Measurements from ENCODE around the gene KCNJ8. TPM values are rescaled to one million over a fixed set of nuclear protein-coding genes. Genes with fewer than 3 reads are reported as not detected.

Gene KCNJ8
- total RNA-seq, 1 donor from 2014 or later, result under 0.01 TPM

- no peak overlapping the region for H3K4me3 ChIP-seq (ENCODE audit: low read depth, low read length)
- no peaks in the 10 kb centered on the region for H3K36me3 ChIP-seq (ENCODE audit: control insufficient read depth, insufficient read depth, low read length)
- TF ChIP-seq CTCF (IDR thresholded peaks at IDR 0.05; ENCODE audit: insufficient read depth, low read length, severe bottlenecking), result no peak
- H3K27me3 ChIP-seq (ENCODE audit: control insufficient read depth, insufficient read depth, low read length), result no peaks in the 10 kb centered on the region
- DNase-seq (ENCODE audit: low read depth) (no peak), FAIRE-seq (no peak)
Observed at GRCh38 chr12:21809100-21809499, 34.6 kb upstream of the KCNJ8 start.

- no peak for TF ChIP-seq CTCF (IDR thresholded peaks at IDR 0.05; ENCODE audit: insufficient read depth, low read length, severe bottlenecking)
- H3K4me3 ChIP-seq (ENCODE audit: low read depth, low read length), result no peak overlapping the region
Observed at GRCh38 chr12:21806255-21806654, 31.7 kb upstream of the KCNJ8 start.

GRCh38 chr12:21801522-21802288 is 27.2 kb upstream of the KCNJ8 start:
- DNase-seq (ENCODE audit: low read depth) (no peak), FAIRE-seq (no peak)
- Histone ChIP-seq H3K27me3 (ENCODE audit: control insufficient read depth, insufficient read depth, low read length) (no peaks in the 10 kb centered on the region), H3K36me3 (ENCODE audit: control insufficient read depth, insufficient read depth, low read length) (no peaks in the 10 kb centered on the region), H3K4me3 (ENCODE audit: low read depth, low read length) (no peak overlapping the region)
- no peak for TF ChIP-seq CTCF (IDR thresholded peaks at IDR 0.05; ENCODE audit: insufficient read depth, low read length, severe bottlenecking)

More at GRCh38 chr12:21806255-21806654, 31.7 kb upstream of the KCNJ8 start:
- Histone ChIP-seq H3K36me3 (ENCODE audit: control insufficient read depth, insufficient read depth, low read length) (no peaks in the 10 kb centered on the region), H3K27me3 (ENCODE audit: control insufficient read depth, insufficient read depth, low read length) (no peaks in the 10 kb centered on the region)
- DNase-seq (ENCODE audit: low read depth) (no peak), FAIRE-seq (no peak)

GRCh38 chr12:21800011-21800410 is 25.5 kb upstream of the KCNJ8 start:
- Histone ChIP-seq H3K36me3 (ENCODE audit: control insufficient read depth, insufficient read depth, low read length) (no peaks in the 10 kb centered on the region), H3K4me3 (ENCODE audit: low read depth, low read length) (no peak overlapping the region), H3K27me3 (ENCODE audit: control insufficient read depth, insufficient read depth, low read length) (no peaks in the 10 kb centered on the region)
- FAIRE-seq (no peak), DNase-seq (ENCODE audit: low read depth) (no peak)
- no peak for TF ChIP-seq CTCF (IDR thresholded peaks at IDR 0.05; ENCODE audit: insufficient read depth, low read length, severe bottlenecking)

- no peak for DNase-seq (ENCODE audit: low read depth)
- no peak for FAIRE-seq
- no peak overlapping the region for H3K4me3 ChIP-seq (ENCODE audit: low read depth, low read length)
- H3K36me3 ChIP-seq (ENCODE audit: control insufficient read depth, insufficient read depth, low read length), result no peaks in the 10 kb centered on the region
- no peak for TF ChIP-seq CTCF (IDR thresholded peaks at IDR 0.05; ENCODE audit: insufficient read depth, low read length, severe bottlenecking)
- H3K27me3 ChIP-seq (ENCODE audit: control insufficient read depth, insufficient read depth, low read length), result no peaks in the 10 kb centered on the region
Observed at GRCh38 chr12:21797539-21797938, 23.0 kb upstream of the KCNJ8 start.
